ENCODE results near the gene HSPA4. TPM values are rescaled to one million over a fixed set of nuclear protein-coding genes. Genes with fewer than 3 reads are reported as not detected.

The HSPA4 gene
- total RNA-seq, 1 donor from 2014 or later = 37.6 TPM

DNA sequence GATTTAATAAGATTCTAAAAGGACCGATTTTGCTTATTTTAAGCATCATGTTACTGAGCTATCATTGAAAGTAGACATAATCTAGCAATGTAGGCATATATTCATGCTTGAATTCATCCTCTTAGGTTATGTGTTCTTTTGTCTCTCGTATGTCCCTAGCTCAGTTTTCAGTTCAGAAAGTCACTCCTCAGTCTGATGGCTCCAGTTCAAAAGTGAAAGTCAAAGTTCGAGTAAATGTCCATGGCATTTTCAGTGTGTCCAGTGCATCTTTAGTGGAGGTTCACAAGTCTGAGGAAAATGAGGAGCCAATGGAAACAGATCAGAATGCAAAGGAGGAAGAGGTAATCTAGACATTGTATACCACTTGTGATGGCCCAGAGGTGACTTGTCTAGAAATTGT, 39.2 kb downstream of the HSPA4 start:
- TF ChIP-seq, protein P1, sequence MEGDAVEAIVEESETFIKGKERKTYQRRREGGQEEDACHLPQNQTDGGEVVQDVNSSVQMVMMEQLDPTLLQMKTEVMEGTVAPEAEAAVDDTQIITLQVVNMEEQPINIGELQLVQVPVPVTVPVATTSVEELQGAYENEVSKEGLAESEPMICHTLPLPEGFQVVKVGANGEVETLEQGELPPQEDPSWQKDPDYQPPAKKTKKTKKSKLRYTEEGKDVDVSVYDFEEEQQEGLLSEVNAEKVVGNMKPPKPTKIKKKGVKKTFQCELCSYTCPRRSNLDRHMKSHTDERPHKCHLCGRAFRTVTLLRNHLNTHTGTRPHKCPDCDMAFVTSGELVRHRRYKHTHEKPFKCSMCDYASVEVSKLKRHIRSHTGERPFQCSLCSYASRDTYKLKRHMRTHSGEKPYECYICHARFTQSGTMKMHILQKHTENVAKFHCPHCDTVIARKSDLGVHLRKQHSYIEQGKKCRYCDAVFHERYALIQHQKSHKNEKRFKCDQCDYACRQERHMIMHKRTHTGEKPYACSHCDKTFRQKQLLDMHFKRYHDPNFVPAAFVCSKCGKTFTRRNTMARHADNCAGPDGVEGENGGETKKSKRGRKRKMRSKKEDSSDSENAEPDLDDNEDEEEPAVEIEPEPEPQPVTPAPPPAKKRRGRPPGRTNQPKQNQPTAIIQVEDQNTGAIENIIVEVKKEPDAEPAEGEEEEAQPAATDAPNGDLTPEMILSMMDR (IDR thresholded peaks at IDR 0.05) = no peak
- no peak for TF ChIP-seq POLR2A (IDR thresholded peaks at IDR 0.05)
- TF ChIP-seq POLR2AphosphoS5 (IDR thresholded peaks at IDR 0.05; ENCODE audit: insufficient read depth in 1 of 2, low read depth in 1 of 2) = no peak
- no peak for DNase-seq (ENCODE audit: extremely low spot score in 2 of 2)
- Histone ChIP-seq H3K36me3 (peaks cover 0 to 77% of the 10 kb centered on the region in 2 donors), H3K4me1 (no peaks in the 10 kb centered on the region), H3K4me3 (no peak overlapping the region), H3K9me3 (no peaks in the 10 kb centered on the region), H3K27ac (no peak overlapping the region), H3K27me3 (no peaks in the 10 kb centered on the region)
- intact Hi-C loops (cut with DNase I) = no loop called here

DNA sequence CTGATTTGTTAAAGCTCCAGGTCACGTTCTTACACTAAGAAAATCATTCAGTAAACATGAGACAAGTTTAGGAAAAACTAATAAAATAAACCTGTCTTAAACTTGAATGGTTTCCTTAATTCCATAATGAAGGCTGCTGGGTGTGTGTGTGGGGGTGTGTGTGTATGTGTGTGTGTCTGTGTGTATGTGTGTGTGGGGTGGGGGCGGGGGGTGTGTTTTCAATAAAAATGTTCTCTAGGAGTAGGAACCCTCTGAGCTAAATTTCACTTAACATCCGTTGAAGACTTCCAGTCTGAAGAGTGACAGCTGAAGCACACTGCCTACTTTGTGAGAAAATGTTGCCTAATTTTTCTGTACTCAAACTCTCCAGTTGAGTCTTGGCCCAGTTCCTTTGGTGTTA, 54.5 kb downstream of the HSPA4 start:
- intact Hi-C loops (cut with DNase I) = no loop called here
- no peaks in the 10 kb centered on the region for H3K27me3 ChIP-seq
- no peak for DNase-seq (ENCODE audit: extremely low spot score in 2 of 2)
- TF ChIP-seq, protein P1 (IDR thresholded peaks at IDR 0.05) = no peak
- no peak overlapping the region for H3K4me3 ChIP-seq
- no peaks in the 10 kb centered on the region for H3K9me3 ChIP-seq
- peaks cover 3 to 39% of the 10 kb centered on the region in 2 donors for H3K36me3 ChIP-seq
- H3K4me1 ChIP-seq = no peaks in the 10 kb centered on the region
- H3K27ac ChIP-seq = no peak overlapping the region

DNA sequence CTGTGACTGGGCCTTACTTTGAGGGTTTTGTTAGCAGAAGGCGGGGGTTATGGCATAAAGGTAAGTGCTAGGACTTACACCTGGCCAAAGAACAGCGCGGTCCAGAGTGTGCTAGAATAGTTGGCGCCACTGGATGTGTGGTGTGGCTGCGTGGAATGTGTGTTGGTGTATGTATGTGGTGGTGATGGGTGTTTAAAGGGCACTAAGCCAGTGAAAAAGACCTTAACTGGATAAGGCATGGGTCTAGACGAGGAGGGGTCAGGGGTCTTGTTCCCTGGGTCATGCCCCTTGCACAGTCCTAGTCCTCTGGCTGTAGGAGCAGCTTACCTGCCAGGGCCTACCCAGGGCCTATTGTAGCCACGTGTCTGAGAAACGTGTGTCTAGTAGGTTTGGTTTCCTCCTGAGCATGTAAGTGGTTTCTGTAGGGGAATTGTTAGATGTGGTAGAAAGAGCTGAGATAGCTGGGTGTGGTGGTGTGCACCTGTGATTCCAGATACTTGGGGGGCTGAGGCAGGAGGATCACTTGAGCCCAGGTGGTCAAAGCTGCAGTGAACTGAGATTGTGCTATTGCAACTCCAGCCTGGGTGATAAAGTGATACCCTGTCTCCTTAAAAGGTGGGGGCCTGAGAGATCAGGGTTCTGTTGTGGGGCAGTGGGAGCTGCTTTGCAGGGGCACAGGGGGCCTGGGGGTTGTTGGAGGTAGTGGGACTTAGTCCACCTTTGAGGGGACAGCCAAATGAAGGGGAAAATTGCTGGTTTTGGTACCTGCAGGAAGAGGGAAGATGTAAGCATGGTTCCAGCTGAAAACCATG, 55.2 kb downstream of the HSPA4 start:
- H3K9me3 ChIP-seq = no peaks in the 10 kb centered on the region
- TF ChIP-seq, protein P1 (IDR thresholded peaks at IDR 0.05) = no peak
- H3K36me3 ChIP-seq = peaks cover 3 to 32% of the 10 kb centered on the region in 2 donors
- no peaks in the 10 kb centered on the region for H3K27me3 ChIP-seq
- intact Hi-C loops (cut with DNase I) = no loop called here
- DNase-seq (ENCODE audit: extremely low spot score in 2 of 2) = no peak
- H3K4me1 ChIP-seq = no peaks in the 10 kb centered on the region
- H3K27ac ChIP-seq = no peak overlapping the region
- no peak overlapping the region for H3K4me3 ChIP-seq

DNA sequence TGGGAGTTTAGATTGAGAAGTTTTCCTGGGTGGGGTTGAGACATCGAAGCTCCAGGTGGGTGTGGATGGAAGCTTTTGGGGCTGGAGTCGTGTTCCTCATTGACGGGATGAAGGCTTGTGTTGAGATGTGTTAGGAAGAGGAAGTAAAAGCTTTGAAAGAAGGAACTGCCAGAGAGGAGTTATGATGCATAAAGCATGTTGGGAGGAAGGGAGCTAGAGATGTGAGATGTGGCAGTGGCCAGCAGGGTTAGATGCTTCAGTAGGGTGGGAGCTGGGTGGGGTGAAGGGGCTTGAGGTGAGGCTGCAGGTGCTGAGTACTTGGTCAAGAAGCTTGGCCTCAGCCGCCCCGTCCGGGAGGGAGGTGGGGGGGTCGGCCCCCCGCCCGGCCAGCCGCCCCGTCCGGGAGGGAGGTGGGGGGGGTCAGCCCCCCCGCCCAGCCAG, 56.7 kb downstream of the HSPA4 start:
- H3K4me3 ChIP-seq = no peak overlapping the region
- H3K36me3 ChIP-seq = peaks cover 3 to 20% of the 10 kb centered on the region in 2 donors
- H3K27me3 ChIP-seq = no peaks in the 10 kb centered on the region
- H3K4me1 ChIP-seq = no peaks in the 10 kb centered on the region
- no peaks in the 10 kb centered on the region for H3K9me3 ChIP-seq
- no peak overlapping the region for H3K27ac ChIP-seq
- TF ChIP-seq, protein P1 (IDR thresholded peaks at IDR 0.05) = no peak
- TF ChIP-seq POLR2AphosphoS5 (IDR thresholded peaks at IDR 0.05; ENCODE audit: insufficient read depth in 1 of 2, low read depth in 1 of 2) (no peak), POLR2A (IDR thresholded peaks at IDR 0.05) (no peak)
- intact Hi-C loops (cut with DNase I) = no loop called here
- no peak for DNase-seq (ENCODE audit: extremely low spot score in 2 of 2)

DNA sequence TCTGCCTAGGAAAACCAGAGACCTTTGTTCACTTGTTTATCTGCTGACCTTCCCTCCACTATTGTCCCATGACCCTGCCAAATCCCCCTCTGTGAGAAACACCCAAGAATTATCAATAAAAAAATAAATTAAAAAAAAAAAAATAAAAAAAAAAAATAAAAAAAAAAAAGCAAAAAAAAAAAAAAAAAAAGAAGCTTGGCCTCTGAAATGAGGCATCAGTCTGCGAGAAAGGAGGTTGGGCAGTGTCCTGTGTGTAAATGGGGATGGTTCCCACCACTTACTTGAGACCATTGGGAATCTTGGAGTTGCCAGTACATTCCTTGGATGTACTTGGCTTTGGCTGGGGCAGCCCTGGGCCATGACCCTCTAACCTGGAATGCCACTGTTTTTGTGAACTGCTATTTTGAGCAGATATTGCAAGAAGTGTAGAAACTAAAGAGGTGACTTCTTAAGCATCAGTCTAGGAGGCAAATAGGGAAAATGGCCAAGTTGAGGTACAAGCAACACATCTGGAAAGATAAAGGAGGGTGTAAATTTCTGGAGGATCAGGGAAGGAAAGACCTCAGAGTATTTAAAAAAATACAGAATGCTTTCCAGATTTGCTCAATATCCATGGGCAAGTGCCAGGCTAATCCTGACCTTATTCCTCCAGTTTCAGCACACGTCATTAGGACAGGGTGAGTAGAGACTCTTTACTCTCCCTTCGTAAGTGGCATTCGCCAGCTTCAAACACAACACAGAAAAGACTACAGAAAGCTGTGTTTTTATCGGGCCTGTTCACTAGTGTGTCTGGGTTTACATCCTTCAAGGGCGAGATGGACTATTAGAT, 58.1 kb downstream of the HSPA4 start:
- intact Hi-C loops (cut with DNase I) = loop anchor here (10.0 kb wide), 1 partner anchor 765 kb away; no protein-coding TSS in a partner anchor
- Histone ChIP-seq H3K9me3 (no peaks in the 10 kb centered on the region), H3K27me3 (no peaks in the 10 kb centered on the region), H3K4me1 (no peaks in the 10 kb centered on the region), H3K36me3 (peaks cover 0 to 6% of the 10 kb centered on the region in 2 donors), H3K4me3 (no peak overlapping the region), H3K27ac (no peak overlapping the region)
- DNase-seq (ENCODE audit: extremely low spot score in 2 of 2) = no peak
- TF ChIP-seq, protein P1 (IDR thresholded peaks at IDR 0.05) = no peak
- no peak for TF ChIP-seq POLR2AphosphoS5 (IDR thresholded peaks at IDR 0.05; ENCODE audit: insufficient read depth in 1 of 2, low read depth in 1 of 2)
- no peak for TF ChIP-seq POLR2A (IDR thresholded peaks at IDR 0.05)

Data from vagina (tissue), 2 donors.